Kidney (tissue), 14 donors: Measurements from ENCODE around the gene DGLUCY. TPM values are rescaled to one million over a fixed set of nuclear protein-coding genes. Genes with fewer than 3 reads are reported as not detected.

Source experiments
- DNase-seq, 5 donors: peaks; one replicate each; pipeline ENCODE4 v3.0.0-alpha.2; 2013 to 2020
- FAIRE-seq: peaks from 2 replicates; lab custom pipeline; 2012; peaks lifted over from hg19 to GRCh38; lab: Jason Lieb, UNC
- H3K27ac ChIP-seq, 2 donors: one replicate each; pipeline ENCODE4 v1.7.0; 2013; ENCODE audit warnings: low read depth in 2 of 2, low read length in 2 of 2, inconsistent platforms in 1 of 2
- H3K27me3 ChIP-seq: one replicate; pipeline ENCODE4 v1.7.1; 2013; ENCODE audit warnings: low read length, inconsistent platforms; ENCODE audit not compliant: control insufficient read depth, insufficient read depth
- H3K36me3 ChIP-seq, 3 donors: one replicate each; pipeline versions ENCODE4 v1.7.0 to v1.7.1; 2013; ENCODE audit warnings: low read length in 3 of 3, control low read depth in 1 of 3, inconsistent platforms in 1 of 3; ENCODE audit not compliant: insufficient read depth in 3 of 3, control insufficient read depth in 2 of 3
- H3K4me1 ChIP-seq, 3 donors: one replicate each; pipeline versions ENCODE4 v1.7.0 to v1.7.1; 2013; ENCODE audit warnings: low read length in 3 of 3, inconsistent platforms in 1 of 3, low read depth in 1 of 3; ENCODE audit not compliant: control insufficient read depth in 2 of 3, insufficient read depth in 2 of 3
- H3K4me3 ChIP-seq, 3 donors: one replicate each; pipeline versions ENCODE4 v1.7.0 to v1.8.1; 2013; ENCODE audit warnings: low read length in 3 of 3, control low read depth in 1 of 3, inconsistent platforms in 1 of 3
- H3K9ac ChIP-seq, 3 donors: one replicate each; pipeline versions ENCODE4 v1.7.0 to v1.7.1; 2013; ENCODE audit warnings: low read length in 3 of 3, control low read depth in 1 of 3, inconsistent platforms in 1 of 3
- H3K9me3 ChIP-seq, 3 donors: one replicate each; pipeline versions ENCODE4 v1.7.0 to v1.7.1; 2013; ENCODE audit warnings: low read length in 3 of 3, control low read depth in 1 of 3, inconsistent platforms in 1 of 3; ENCODE audit not compliant: control insufficient read depth in 2 of 3, insufficient read depth in 1 of 3
- CTCF ChIP-seq: IDR thresholded peaks from 3 replicates; pipeline ENCODE4 v1.5.1; 2012; ENCODE audit warnings: mild to moderate bottlenecking, moderate library complexity, borderline replicate concordance; ENCODE audit not compliant: insufficient read depth; ENCODE audit errors: extremely low read depth
- intact Hi-C: fragments of 100-400 bp; cut with DNase I; formaldehyde crosslinking; loops from one replicate; pipeline ENCODE4 v1.11.1; 2022
- polyA plus RNA-seq: library from polyadenylated mRNA; stranded (reverse); fragments of 350-450 nt; fragmentation: Illumina TruSeq; extraction: RNeasy Lipid Tissue Mini Kit (QIAGEN cat#74804); gene quantifications from one replicate; pipeline ENCODE4 v1.2.3, GENCODE V29; 2014; ENCODE audit warnings: low read depth, low replicate concordance; ENCODE audit not compliant: insufficient read depth
- total RNA-seq: library from RNA; stranded (reverse); fragmentation: NEBNext Ultra II Directional; extraction: Animal tissue kit (Norgen Biotek cat#: 25700); gene quantifications from one replicate; pipeline ENCODE4 v1.2.1, GENCODE V29; 2021
- donor health status: control.
- donor health status: control.
- donor health status: control.
- donor health status: control.
- donor health status: control.
- donor health status: DM: yes; HTN: yes; CAD: no.
- donor health status: Normal renal cell carcinoma (clear cell type).

Gene DGLUCY
- total and polyA plus RNA-seq, 2 donors from 2014 or later = 79.7 to 83.4 TPM

DNA sequence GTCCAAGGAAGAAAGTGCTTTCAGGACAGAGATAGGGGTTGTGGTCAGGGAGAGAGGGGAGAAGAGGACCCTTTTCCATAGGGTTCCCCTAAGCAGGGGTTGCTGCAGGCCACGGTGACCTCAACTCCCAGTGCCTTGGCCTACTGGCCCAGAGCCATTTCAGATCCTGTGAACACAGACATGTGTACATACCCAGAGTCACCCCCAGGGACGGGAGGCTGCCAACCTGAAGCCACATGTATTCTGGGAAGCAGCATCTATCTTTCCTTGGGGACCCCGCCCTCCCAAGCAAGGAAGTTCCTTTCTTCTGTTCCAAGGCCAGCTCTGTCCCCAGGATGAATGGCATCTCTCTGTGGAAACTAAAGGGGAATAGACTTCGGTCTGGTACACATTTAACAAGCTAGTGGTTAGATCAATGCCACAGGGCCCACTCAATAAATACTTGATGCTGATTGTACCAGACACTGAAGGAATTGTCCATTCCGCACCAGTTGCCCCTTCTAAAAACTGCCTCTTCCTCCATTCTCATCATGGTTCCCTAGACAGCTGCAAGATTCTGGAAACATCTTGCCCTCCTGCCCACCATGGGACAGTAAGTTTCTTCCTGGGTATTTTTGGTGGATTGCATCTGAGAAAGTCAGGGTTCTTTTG, 25.2 kb upstream of the DGLUCY start:
- no peak overlapping the region for H3K9ac ChIP-seq
- no peaks in the 10 kb centered on the region for H3K36me3 ChIP-seq
- no peaks in the 10 kb centered on the region for H3K9me3 ChIP-seq
- DNase-seq (no peak), FAIRE-seq (no peak)
- TF ChIP-seq CTCF = no peak
- intact Hi-C loops = no loop called here
- H3K27ac ChIP-seq = no peak overlapping the region
- H3K4me1 ChIP-seq = no peaks in the 10 kb centered on the region
- no peaks in the 10 kb centered on the region for H3K27me3 ChIP-seq
- no peak overlapping the region for H3K4me3 ChIP-seq

DNA sequence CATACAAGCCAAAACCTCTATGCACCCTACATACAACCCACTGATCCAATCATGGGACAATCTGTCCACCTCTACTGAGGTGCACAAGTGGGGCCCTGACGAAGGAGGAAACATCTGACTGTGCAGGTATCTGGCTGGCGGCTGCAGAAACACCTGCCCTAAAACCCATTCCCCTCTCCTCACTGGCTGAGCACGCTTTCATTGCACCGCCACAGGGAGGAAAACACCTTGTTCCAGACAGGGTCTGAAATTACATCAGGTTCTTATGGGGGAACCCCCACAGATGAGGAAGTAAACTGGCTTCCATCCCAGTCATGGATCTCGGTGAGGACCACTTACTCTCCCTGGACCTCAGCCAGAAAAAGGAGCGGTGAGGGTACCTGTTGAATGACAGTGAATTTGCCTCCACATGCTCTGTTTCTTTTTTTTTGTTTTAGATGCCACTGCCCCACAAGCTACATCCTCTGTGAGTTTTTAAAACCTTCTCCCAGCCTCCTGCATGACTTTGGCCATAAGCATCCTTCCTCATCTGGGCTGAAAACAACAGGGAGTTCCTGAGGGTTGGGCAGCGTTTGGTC, 23.8 kb upstream of the DGLUCY start:
- H3K4me1 ChIP-seq = no peaks in the 10 kb centered on the region
- H3K4me3 ChIP-seq = no peak overlapping the region
- TF ChIP-seq CTCF = no peak
- no peak overlapping the region for H3K9ac ChIP-seq
- no peak overlapping the region for H3K27ac ChIP-seq
- no peak for FAIRE-seq
- intact Hi-C loops = no loop called here
- no peaks in the 10 kb centered on the region for H3K27me3 ChIP-seq
- H3K36me3 ChIP-seq = no peaks in the 10 kb centered on the region
- no peak for DNase-seq
- no peaks in the 10 kb centered on the region for H3K9me3 ChIP-seq

- intact Hi-C loops = no loop called here
- Histone ChIP-seq H3K4me1 (no peaks in the 10 kb centered on the region), H3K27ac (no peak overlapping the region), H3K9ac (no peak overlapping the region), H3K9me3 (no peaks in the 10 kb centered on the region), H3K36me3 (no peaks in the 10 kb centered on the region), H3K27me3 (no peaks in the 10 kb centered on the region), H3K4me3 (no peak overlapping the region)
- no peak for DNase-seq
- FAIRE-seq = no peak
- no peak for TF ChIP-seq CTCF
Measured at GRCh38 chr14:91090743-91091142, 23.1 kb upstream of the DGLUCY start.
